ENCODE results near the gene APEX1.

APEX1 gene

GRCh38 chr14:20454516-20455354, at the start of gene APEX1, which contains the start of gene OSGEP:
Gene APEX1, plus strand, starts transcription at chr14:20455226. Its CDS starts 420 bp downstream, at chr14:20455646.
Gene OSGEP, minus strand, starts transcription at chr14:20454812. Its CDS starts 129 bp downstream, at chr14:20454683.
- peak; percentile 94 for DNase-seq (ENCODE audit: low read depth)

DNA sequence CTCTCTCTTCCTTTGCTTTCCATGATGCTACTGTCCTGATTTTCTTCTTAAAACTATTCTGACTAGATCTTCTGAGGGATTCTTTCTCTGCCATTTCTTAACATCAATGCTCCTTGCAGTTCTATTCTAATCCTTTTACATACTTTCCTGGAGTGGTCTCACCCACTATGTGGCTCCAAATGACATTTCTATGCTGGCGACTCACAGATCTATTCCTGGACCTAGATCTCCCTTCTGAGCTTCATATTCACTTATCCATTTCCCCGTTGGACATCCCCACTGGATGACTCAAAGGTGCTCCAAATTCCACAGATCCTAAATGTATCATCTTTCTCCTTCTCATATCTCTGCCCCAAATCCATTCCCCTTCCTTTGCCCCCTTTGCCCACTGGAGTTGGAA, 45.8 kb upstream of the APEX1 start:
- no peak for DNase-seq (ENCODE audit: low read depth)

- no peak for DNase-seq (ENCODE audit: low read depth)
These were observed 42.6 kb upstream of the APEX1 start for GRCh38 chr14:20412411-20412810.

DNA sequence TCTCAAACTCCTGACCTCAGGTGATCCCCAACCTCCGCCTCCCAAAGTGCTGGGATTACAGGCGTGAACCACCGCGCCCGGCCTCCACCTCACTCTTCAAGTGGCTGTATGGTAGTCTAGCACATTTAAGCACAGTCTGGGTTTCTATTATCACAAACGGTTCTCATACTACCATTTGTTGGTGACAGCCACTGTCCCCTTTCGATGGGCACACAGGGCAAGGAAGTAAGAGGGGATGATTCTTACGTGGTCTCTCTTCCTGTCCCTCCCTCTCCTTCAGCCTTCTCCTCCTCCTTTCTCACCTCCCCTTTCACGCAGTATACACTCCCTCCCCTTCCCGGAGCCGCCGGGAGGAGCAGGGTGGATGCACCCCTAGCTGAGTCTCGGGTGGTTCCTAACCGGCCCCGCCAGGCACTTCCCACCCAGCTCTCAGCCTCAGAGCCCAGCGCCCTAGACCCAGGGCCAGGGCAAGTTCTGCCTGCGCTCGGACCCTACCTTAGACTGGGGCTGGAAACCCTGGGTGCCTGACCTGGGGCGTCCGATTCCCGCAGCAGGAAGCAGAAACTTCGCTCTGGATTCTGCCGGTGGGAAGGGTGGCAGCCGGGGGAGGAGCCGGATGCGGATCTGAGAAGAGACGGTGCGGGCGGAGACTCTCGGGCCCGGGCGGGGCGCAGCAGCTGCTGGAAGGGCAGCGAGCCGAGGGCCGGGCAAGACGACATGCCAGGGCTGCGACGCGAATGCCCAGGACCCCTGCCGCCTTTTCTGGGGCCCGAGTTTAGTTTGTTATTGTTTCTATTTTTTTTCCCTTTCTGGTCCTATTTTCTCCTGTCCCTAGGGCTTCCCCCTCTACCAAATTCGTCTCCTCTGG, 41.9 kb upstream of the APEX1 start, which contains the start of gene TEP1:
Gene TEP1, minus strand, starts transcription at position 626 of the 868 bp plus-strand sequence. CDS start 5,062 bp downstream, outside the sequence.
- DNase-seq (ENCODE audit: low read depth) = peak; percentile 57

GRCh38 chr14:20413744-20414082, 41.3 kb upstream of the APEX1 start:
- peak; percentile 7 for DNase-seq (ENCODE audit: low read depth)

- no peak for DNase-seq (ENCODE audit: low read depth)
These were observed 39.2 kb upstream of the APEX1 start for GRCh38 chr14:20415782-20416206.

DNA sequence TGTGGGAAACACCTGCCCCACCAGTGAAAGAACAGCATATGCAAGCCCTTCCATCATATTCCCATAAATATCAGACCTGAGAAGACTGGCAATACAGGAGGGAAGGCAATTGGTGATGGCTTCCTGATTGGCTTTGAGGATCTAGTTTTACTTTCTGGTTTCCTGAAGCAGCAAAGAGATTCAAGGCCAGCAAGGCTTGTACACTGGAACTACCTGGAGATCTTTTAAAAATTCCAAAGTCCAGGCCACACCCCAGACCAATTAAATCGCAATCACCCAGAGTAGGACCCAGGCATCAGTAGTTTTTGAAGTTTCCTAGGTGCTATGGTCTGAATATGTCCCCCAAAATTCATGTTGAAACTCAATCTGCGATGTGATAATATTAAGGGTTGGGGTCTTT, 38.8 kb upstream of the APEX1 start:
- DNase-seq (ENCODE audit: low read depth) = no peak

DNA sequence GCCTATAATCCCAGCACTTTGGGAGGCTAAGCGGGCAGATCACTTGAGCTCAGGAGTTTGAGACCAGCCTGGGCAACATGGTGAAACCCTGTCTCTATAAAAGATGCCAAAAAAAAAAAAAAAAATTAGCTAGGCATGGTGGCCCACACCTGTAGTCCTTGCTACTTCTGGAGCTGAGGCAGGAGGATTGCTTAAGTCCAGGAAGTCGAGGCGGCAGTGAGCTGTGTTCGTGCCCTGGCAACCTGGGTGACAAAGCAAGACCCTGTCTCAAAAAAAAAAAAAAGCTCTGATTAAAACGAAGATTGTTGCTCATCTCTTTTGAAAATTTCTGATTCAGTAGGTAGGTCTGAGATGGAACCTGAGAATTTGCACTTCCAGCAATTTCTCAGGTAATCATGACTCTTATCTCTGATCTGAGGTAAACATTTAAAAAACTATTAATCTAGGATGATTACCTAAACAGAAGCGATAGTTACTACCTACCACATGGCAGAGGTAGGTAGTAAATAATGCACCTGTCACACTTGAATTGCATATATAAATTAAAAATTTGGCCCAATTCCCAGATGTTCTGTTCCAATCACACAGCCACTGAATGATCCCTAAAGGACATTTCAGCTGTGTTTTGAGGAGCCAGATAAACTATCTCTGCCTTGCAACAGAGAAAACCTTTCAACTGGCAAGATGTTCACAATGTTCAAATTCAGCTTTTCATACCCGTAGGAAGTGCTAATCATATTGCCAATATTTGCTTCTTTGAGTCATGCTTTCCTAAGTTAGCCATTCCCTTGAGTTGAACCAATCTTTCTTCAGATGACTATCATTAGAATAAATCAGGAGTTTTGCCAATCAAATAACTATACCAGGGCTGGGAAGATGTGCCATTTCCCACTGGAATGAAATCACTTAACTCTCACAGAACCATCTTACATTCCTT, 37.5 kb upstream of the APEX1 start:
- no peak for DNase-seq (ENCODE audit: low read depth)

DNA sequence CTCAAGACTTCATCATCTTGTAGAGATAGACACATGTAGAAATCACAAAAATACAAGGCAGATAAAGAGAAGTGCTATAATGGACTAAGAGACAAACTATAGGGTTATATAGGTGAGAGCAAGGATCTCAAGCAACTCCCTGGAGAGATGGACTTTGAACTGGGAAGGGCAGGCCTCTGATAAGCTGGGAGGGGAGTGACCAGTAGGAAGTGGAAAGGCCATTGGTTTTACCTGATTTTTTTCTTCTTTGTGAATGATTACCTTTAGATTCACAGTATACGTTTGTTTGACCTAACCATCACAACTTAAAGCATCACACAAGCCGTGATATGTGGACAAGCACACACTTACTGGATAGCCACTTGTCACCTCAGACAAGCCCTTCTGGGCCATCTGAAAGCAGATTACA, 36.5 kb upstream of the APEX1 start:
- DNase-seq (ENCODE audit: low read depth) = no peak

- DNase-seq (ENCODE audit: low read depth) = no peak
These were observed 35.6 kb upstream of the APEX1 start for GRCh38 chr14:20419419-20419818.

- no peak for DNase-seq (ENCODE audit: low read depth)
These were observed 33.8 kb upstream of the APEX1 start for GRCh38 chr14:20421267-20421666.

- no peak for DNase-seq (ENCODE audit: low read depth)
These were observed 32.1 kb upstream of the APEX1 start for GRCh38 chr14:20422886-20423285.

DNA sequence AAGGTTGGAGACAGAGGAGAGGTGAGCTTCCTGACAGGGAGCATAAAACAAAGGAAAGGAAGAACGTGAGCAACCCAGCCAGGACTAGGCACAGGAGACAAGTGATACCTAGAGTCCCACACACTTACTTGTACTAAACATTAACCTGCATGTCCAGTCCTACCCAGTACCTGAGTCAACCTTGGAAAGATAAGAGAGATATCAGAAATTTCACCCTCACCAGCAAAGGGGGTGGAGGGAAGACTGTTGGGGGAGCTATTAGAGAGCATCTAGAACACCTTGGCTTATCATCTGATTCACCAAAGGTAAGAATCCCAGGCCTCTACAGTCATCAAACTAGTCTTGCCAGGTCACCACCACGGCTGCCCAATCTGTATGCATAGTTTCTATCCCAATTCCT, 30.2 kb upstream of the APEX1 start:
- no peak for DNase-seq (ENCODE audit: low read depth)

DNA sequence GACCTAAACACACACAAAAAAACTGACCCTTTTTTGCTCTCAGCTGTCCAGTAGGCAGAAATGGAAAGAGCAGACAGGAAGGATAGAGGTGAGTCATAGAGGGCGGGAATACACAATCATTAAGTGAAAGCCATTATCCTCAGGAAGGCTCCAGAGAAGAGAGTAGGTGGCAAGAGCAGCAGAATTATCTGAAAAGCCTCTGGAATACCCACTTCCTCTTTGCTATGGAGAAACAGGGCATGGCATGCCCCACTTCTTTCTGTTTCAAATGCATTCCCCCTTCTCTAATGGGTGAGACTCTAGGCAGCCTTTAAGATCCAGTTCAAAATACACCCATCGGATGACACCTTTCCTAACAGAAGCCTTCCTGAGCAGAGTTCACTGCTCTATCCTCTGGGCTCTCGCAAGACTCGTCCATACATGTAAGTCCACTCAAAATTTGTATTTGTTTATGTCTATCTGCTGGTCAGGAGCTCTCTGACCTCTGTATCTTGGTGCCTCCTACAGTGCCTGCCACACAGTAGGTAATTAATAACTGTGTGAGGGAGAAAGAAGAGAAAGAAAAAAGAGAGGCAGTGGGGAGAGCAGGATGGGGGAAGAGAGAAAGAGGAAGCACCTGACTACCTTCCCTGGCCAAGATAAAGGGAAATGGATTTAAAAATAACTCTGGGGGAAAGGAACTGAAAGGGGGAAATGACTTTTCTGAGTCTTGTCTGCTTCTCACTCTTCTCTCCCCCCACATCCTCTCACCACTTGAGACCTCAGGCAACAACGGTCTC, 27.6 kb upstream of the APEX1 start:
- no peak for DNase-seq (ENCODE audit: low read depth)

DNA sequence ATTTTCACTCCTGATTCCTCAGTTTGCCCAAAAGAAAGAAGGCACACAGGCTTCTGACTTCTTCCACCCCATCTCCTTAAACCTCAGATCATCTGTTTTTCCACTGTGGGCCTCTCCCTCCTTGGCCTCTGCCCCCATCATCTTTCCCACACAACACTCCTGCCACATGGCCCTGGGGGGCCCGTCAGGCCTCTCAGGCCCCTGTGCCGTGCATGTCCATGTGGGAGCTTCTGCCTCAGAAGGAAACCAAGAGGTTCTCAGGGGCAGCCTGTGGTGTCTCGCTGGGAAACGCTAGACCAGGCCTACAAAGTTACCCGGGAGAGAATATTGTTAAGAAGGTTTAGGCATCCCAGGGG, 27.0 kb upstream of the APEX1 start:
- DNase-seq (ENCODE audit: low read depth) = no peak

DNA sequence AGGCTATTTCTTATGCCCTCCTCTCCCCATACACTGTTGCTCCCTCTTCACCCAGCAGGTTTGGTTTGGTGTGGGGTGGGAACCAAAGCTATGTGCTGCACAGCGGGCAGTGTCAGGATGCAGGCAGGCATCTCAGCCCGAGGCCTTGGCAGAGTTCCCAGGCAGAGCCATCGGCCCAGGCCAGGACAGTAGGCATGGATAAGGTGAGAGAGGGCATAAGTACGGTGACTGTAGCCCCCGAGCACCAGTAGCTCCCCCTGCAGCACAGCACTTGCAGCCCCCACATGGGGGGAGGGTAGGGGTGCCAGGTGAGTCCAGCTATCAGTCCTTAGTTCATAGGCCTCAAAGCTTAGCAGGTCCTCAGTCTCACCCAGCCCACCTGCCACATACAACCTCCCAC, 26.2 kb upstream of the APEX1 start:
- no peak for DNase-seq (ENCODE audit: low read depth)

- no peak for DNase-seq (ENCODE audit: low read depth)
These were observed 25.0 kb upstream of the APEX1 start for GRCh38 chr14:20429801-20430669.

GRCh38 chr14:20434701-20435581, 20.1 kb upstream of the APEX1 start:
- DNase-seq (ENCODE audit: low read depth) = no peak
